D721Med (cell line): ENCODE results near the gene DUSP3.

ENCODE experiments used
- DNase-seq: peaks from one replicate; pipeline ENCODE4 v3.0.0; 2011; ENCODE audit warnings: low spot score; ENCODE audit not compliant: insufficient read length
- FAIRE-seq: peaks from 2 replicates; lab custom pipeline; 2011; peaks lifted over from hg19 to GRCh38; lab: Jason Lieb, UNC
- CTCF ChIP-seq: IDR thresholded peaks from 2 replicates; pipeline ENCODE4 v1.5.1; 2012; ENCODE audit warnings: mild to moderate bottlenecking, control low read depth; ENCODE audit not compliant: insufficient read depth; ENCODE audit errors: missing control alignments

DUSP3 gene

GRCh38 chr17:43722269-43722619 lies 56.5 kb downstream of the DUSP3 start:
- TF ChIP-seq CTCF = no peak
- DNase-seq (no peak), FAIRE-seq (no peak)

GRCh38 chr17:43721537-43722268 lies 57.1 kb downstream of the DUSP3 start:
- no peak for FAIRE-seq
- DNase-seq = no peak
- TF ChIP-seq CTCF = no peak

- DNase-seq = no peak
- TF ChIP-seq CTCF = no peak
- FAIRE-seq = no peak
Observed at GRCh38 chr17:43720311-43721060, 58.3 kb downstream of the DUSP3 start.

- no peak for TF ChIP-seq CTCF
- FAIRE-seq = no peak
- DNase-seq = no peak
Observed at GRCh38 chr17:43719578-43719977, 59.2 kb downstream of the DUSP3 start.

GRCh38 chr17:43718544-43718943 lies 60.2 kb downstream of the DUSP3 start:
- no peak for TF ChIP-seq CTCF

GRCh38 chr17:43717913-43718312 lies 60.9 kb downstream of the DUSP3 start:
- FAIRE-seq = no peak
- TF ChIP-seq CTCF = no peak
- no peak for DNase-seq

More at GRCh38 chr17:43718544-43718943, 60.2 kb downstream of the DUSP3 start:
- FAIRE-seq = no peak
- no peak for DNase-seq
